H1 (cell line): ENCODE measurements around the gene PPP1R2.

Experiments used
- CEBPB ChIP-seq: IDR thresholded peaks from 2 replicates; pipeline ENCODE4 v1.6.1; 2012; ENCODE audit warnings: low read depth, low read length
- CHD1 ChIP-seq: IDR thresholded peaks from 2 replicates; pipeline ENCODE4 v1.6.1; 2012; ENCODE audit warnings: low read depth, low read length, improper control_type of control experiment
- CTCF ChIP-seq, 3 experiments: IDR thresholded peaks; 1 replicate in 2 of 3; 2 replicates in 1 of 3; pipeline versions ENCODE4 v1.5.1 to v1.6.1; 2011; ENCODE audit warnings: low read length in 3 of 3, mild to moderate bottlenecking in 3 of 3, inconsistent platforms in 2 of 3, low read depth in 1 of 3, moderate library complexity in 1 of 3; ENCODE audit not compliant: insufficient read depth in 1 of 3; ENCODE audit errors: control extremely low read depth in 1 of 3
- EP300 ChIP-seq, 2 experiments: IDR thresholded peaks; 1 replicate in 1 of 2; 2 replicates in 1 of 2; pipeline ENCODE4 v1.6.1; 2011 to 2012; ENCODE audit warnings: low read depth in 2 of 2, low read length in 2 of 2, mild to moderate bottlenecking in 2 of 2, borderline replicate concordance in 1 of 2, inconsistent platforms in 1 of 2, moderate library complexity in 1 of 2
- EZH2 ChIP-seq: fragments of 200-600 bp; sonication (generic); IDR thresholded peaks from 2 replicates; pipeline ENCODE4 v1.7.1; 2012; ENCODE audit warnings: low read depth, mild to moderate bottlenecking, moderate library complexity, low read length, inconsistent platforms; ENCODE audit not compliant: severe bottlenecking
- GTF2F1 ChIP-seq: IDR thresholded peaks from 2 replicates; pipeline ENCODE4 v1.6.1; 2012; ENCODE audit warnings: low read depth, low read length, improper control_type of control experiment, borderline replicate concordance
- KDM1A ChIP-seq: fragments of 200-600, 300-600 bp; sonication (generic); IDR thresholded peaks from 2 replicates; pipeline ENCODE4 v1.7.1; 2016; ENCODE audit warnings: mild to moderate bottlenecking, low read length, borderline replicate concordance
- NRF1 ChIP-seq: IDR thresholded peaks from 2 replicates; pipeline ENCODE4 v1.6.1; 2011; ENCODE audit warnings: mild to moderate bottlenecking, low read depth, low read length, improper control_type of control experiment
- PHF8 ChIP-seq: fragments of 200-600 bp; sonication (generic); conservative IDR thresholded peaks from 2 replicates; pipeline ENCODE4 v1.7.1; 2012; ENCODE audit warnings: low read depth, mild to moderate bottlenecking, inconsistent platforms, low read length, moderate library complexity
- POLR2A ChIP-seq, 2 experiments: IDR thresholded peaks; 1 replicate in 1 of 2; 2 replicates in 1 of 2; pipeline ENCODE4 v1.6.1; 2011; ENCODE audit warnings: low read depth in 2 of 2, low read length in 2 of 2, mild to moderate bottlenecking in 2 of 2; ENCODE audit errors: control extremely low read depth in 1 of 2
- POLR2AphosphoS5 ChIP-seq: IDR thresholded peaks from 2 replicates; pipeline ENCODE4 v1.6.1; 2011; ENCODE audit warnings: low read depth, low read length
- RBBP5 ChIP-seq: IDR thresholded peaks from 2 replicates; pipeline ENCODE4 v1.7.1; 2012; ENCODE audit warnings: low read depth, mild to moderate bottlenecking, inconsistent platforms, low read length, moderate library complexity, borderline replicate concordance
- RFX5 ChIP-seq: IDR thresholded peaks from 2 replicates; pipeline ENCODE4 v1.6.1; 2011; ENCODE audit warnings: low read depth, low read length, improper control_type of control experiment, borderline replicate concordance
- USF2 ChIP-seq: IDR thresholded peaks from 2 replicates; pipeline ENCODE4 v1.6.1; 2011; ENCODE audit warnings: low read length, improper control_type of control experiment

- TF ChIP-seq CTCF (IDR thresholded peaks at IDR 0.05; ENCODE audit: control extremely low read depth in 1 of 3, insufficient read depth in 1 of 3, low read depth in 1 of 3, low read length in 3 of 3) (no peak), RFX5 (no peak), EZH2 (no peak), EP300 (IDR thresholded peaks at IDR 0.05; ENCODE audit: borderline replicate concordance in 1 of 2, low read depth in 2 of 2, low read length in 2 of 2) (no peak), USF2 (no peak), KDM1A (no peak), POLR2AphosphoS5 (no peak), POLR2A (IDR thresholded peaks at IDR 0.05; ENCODE audit: control extremely low read depth in 1 of 2, low read depth in 2 of 2, low read length in 2 of 2) (no peak), RBBP5 (no peak), CHD1 (no peak), NRF1 (no peak), PHF8 (no peak), CEBPB (no peak), GTF2F1 (no peak)
These were observed 8.4 kb upstream of the PPP1R2 start for GRCh38 chr3:195551381-195551978.
